Spinal cord (tissue), 10 donors: ENCODE data around the gene MCM9. TPM values are rescaled to one million over a fixed set of nuclear protein-coding genes. Genes with fewer than 3 reads are reported as not detected.

Source experiments
- DNase-seq, 6 donors: peaks; one replicate each; pipeline versions ENCODE4 v3.0.0 to v3.0.0-alpha.2; 2013 to 2015; ENCODE audit warnings: low spot score in 6 of 6, low read depth in 4 of 6
- H3K27ac ChIP-seq: one replicate; pipeline ENCODE4 v1.5.1; 2013; ENCODE audit warnings: low read depth, low read length, control low read depth
- H3K27me3 ChIP-seq: one replicate; pipeline ENCODE4 v1.6.1; 2013; ENCODE audit warnings: low read length; ENCODE audit not compliant: control insufficient read depth, insufficient read depth
- H3K36me3 ChIP-seq: one replicate; pipeline ENCODE4 v1.6.1; 2013; ENCODE audit warnings: low read length; ENCODE audit not compliant: control insufficient read depth, insufficient read depth
- H3K4me1 ChIP-seq: one replicate; pipeline ENCODE4 v1.6.1; 2013; ENCODE audit warnings: low read length; ENCODE audit not compliant: control insufficient read depth, insufficient read depth
- H3K4me3 ChIP-seq: one replicate; pipeline ENCODE4 v1.5.1; 2013; ENCODE audit warnings: low read depth, low read length, control low read depth
- H3K9me3 ChIP-seq: one replicate; pipeline ENCODE4 v1.6.1; 2013; ENCODE audit warnings: low read length; ENCODE audit not compliant: control insufficient read depth, insufficient read depth
- WGBS: methylation state at CpG from one replicate; pipeline ENCODE4 v1.1.5; 2013; ENCODE audit warnings: missing lambda C conversion rate; ENCODE audit not compliant: insufficient coverage; 5-methylcytosine and 5-hydroxymethylcytosine counted together
- polyA plus RNA-seq, 2 donors: library from polyadenylated mRNA; unstranded; fragments of 120-200 nt; gene quantifications; one replicate each; pipeline ENCODE4 v1.2.1, GENCODE V29; 2013; ENCODE audit not compliant: insufficient read length in 2 of 2
- total RNA-seq, 2 donors: library from RNA; depleted of rRNA in 1 of 2; stranded (reverse); fragments of 120-200 nt in 1 of 2; fragments of >200 nt in 1 of 2; gene quantifications; one replicate each; pipeline versions ENCODE4 v1.2.3 to v1.2.4, GENCODE V29; 2013 to 2014
- donor health status: healthy.

MCM9 gene
- total and polyA plus RNA-seq, 4 donors = 11.2 to 16.8 (median 14.5) TPM

DNA sequence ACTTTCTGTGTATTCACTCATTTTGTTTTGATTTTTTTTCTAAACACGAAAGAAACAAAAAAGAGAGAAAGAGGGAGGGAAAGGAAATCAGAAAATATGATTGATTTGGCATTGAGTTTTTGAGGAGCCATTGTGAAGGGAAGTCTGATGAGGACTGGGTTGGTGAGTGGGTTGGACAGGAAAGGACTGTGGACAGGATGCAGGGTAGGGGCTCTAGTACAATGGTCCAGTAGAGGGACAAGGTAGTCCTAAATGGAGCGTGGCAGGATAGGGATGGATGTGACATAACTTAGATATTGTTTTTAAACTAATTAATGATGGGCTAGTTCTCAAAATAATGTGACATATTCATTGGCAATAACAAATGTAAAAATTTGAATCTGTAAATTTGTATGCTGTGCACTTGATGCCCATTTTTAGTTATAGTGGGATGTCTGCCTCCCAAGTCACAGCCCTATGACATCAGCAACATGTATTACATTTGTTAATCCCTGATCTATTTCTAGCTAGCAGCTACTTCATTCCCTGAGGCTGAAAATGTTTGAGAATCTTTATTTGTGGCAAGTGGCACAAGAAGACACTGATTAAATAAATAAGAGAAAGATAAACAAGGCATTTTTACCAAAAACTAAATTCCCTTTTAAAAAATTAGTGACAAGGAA, 105.0 kb downstream of the MCM9 start:
- Histone ChIP-seq H3K4me3 (no peak overlapping the region), H3K4me1 (no peaks in the 10 kb centered on the region), H3K27ac (no peak overlapping the region), H3K27me3 (no peaks in the 10 kb centered on the region), H3K9me3 (no peaks in the 10 kb centered on the region), H3K36me3 (peaks cover 5% of the 10 kb centered on the region)
- DNase-seq = no peak
- 100% methylated on average over 1 of the region's 2 CpGs for WGBS

DNA sequence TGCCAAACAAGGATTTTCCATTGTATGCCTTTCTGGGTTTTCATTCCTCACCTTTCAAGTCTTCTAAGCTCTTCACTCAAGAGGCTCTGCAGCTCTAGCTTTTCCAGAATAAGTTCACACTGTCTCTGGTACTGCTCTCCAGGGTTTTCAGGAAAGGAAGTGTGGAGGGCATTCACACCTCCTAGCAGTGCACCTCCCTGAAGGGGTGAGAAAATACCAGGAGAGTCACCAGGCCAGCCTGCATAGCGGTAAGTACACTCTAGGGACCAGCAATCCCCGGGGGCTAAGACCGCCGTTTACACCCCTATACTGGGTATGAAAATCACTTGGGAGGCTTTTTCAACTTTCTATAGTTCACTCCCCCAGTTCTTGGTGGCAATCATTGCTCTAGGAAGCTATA, 108.9 kb downstream of the MCM9 start:
- 94% methylated on average over 3 of the region's 4 CpGs for WGBS

DNA sequence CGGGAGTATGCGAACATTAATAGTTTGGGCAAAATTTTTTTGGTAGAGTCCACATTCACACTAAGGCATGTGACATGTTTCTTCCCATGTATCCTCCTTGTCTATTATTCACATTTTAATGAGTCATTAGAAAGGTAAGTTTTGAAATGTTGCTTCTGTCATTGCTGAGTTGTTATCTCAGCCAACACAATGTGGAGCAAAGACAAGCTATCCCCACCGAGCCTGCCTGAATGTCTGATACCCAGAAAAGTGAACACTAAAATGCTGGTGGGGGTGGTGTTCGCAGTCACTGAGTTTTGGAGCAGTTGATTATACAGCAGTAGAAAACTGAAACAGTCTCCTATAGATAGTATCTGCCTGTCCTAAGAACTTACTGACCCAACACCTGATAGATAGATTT, 109.3 kb downstream of the MCM9 start:
- no peaks in the 10 kb centered on the region for H3K27me3 ChIP-seq

More for the DNA sequence above, 108.9 kb downstream of the MCM9 start:
- Histone ChIP-seq H3K27ac (no peak overlapping the region), H3K4me1 (no peaks in the 10 kb centered on the region), H3K27me3 (no peaks in the 10 kb centered on the region), H3K36me3 (peaks cover 5% of the 10 kb centered on the region), H3K4me3 (no peak overlapping the region), H3K9me3 (no peaks in the 10 kb centered on the region)
- no peak for DNase-seq

DNA sequence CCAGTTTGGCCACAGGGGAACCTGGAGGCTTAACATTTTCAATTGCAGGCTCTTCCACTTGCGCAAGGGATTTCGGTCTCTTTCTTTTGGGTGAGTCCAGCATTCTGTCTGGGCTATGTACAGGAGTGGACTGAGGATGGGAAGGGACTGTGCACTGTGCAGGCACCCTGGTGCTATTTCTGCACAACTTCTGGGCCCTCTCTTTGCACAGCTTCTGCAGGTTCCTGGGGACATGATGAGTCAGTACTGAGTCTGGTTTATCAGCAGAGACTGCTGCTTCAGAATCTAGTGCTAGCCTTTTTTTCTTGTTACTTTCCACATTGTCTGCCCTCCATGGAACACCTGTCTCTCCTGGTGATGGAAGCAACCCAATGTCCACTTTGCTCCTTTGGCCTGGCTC, 119.5 kb downstream of the MCM9 start:
- WGBS = 96% methylated on average over 2 of the region's 2 CpGs
- Histone ChIP-seq H3K4me1 (no peaks in the 10 kb centered on the region), H3K27me3 (no peaks in the 10 kb centered on the region), H3K36me3 (peaks cover 7% of the 10 kb centered on the region), H3K4me3 (no peak overlapping the region), H3K27ac (no peak overlapping the region), H3K9me3 (no peaks in the 10 kb centered on the region)
- DNase-seq = no peak

More for the DNA sequence above, 109.3 kb downstream of the MCM9 start:
- Histone ChIP-seq H3K27ac (no peak overlapping the region), H3K36me3 (peaks cover 5% of the 10 kb centered on the region), H3K9me3 (no peaks in the 10 kb centered on the region), H3K4me3 (no peak overlapping the region), H3K4me1 (no peaks in the 10 kb centered on the region)
- no peak for DNase-seq
- WGBS = 80% methylated on average over 1 of the region's 4 CpGs

- WGBS = 100% methylated on average over 1 of the region's 2 CpGs
- Histone ChIP-seq H3K27ac (no peak overlapping the region), H3K27me3 (no peaks in the 10 kb centered on the region), H3K9me3 (no peaks in the 10 kb centered on the region), H3K4me1 (no peaks in the 10 kb centered on the region), H3K4me3 (no peak overlapping the region), H3K36me3 (peaks cover 7% of the 10 kb centered on the region)
- no peak for DNase-seq
These were observed 121.2 kb downstream of the MCM9 start for GRCh38 chr6:118813775-118814174.

GRCh38 chr6:118812970-118813369, 122.0 kb downstream of the MCM9 start:
- Histone ChIP-seq H3K27ac (no peak overlapping the region), H3K9me3 (no peaks in the 10 kb centered on the region), H3K36me3 (peaks cover 7% of the 10 kb centered on the region), H3K4me1 (no peaks in the 10 kb centered on the region), H3K27me3 (no peaks in the 10 kb centered on the region), H3K4me3 (no peak overlapping the region)
- WGBS = no CpG with 5 or more reads among the region's 1 CpG
- no peak for DNase-seq

GRCh38 chr6:118810420-118811027, 124.4 kb downstream of the MCM9 start:
- Histone ChIP-seq H3K27ac (no peak overlapping the region), H3K9me3 (no peaks in the 10 kb centered on the region), H3K27me3 (no peaks in the 10 kb centered on the region), H3K4me1 (no peaks in the 10 kb centered on the region), H3K4me3 (no peak overlapping the region), H3K36me3 (peaks cover 4% of the 10 kb centered on the region)
- 97% methylated on average over 3 of the region's 4 CpGs for WGBS
- no peak for DNase-seq

GRCh38 chr6:118808793-118809638, 125.9 kb downstream of the MCM9 start:
- Histone ChIP-seq H3K36me3 (no peaks in the 10 kb centered on the region), H3K27me3 (no peaks in the 10 kb centered on the region), H3K27ac (no peak overlapping the region), H3K4me3 (no peak overlapping the region), H3K4me1 (no peaks in the 10 kb centered on the region), H3K9me3 (no peaks in the 10 kb centered on the region)
- WGBS = 91% methylated on average over 4 of the region's 5 CpGs
- DNase-seq = no peak

DNA sequence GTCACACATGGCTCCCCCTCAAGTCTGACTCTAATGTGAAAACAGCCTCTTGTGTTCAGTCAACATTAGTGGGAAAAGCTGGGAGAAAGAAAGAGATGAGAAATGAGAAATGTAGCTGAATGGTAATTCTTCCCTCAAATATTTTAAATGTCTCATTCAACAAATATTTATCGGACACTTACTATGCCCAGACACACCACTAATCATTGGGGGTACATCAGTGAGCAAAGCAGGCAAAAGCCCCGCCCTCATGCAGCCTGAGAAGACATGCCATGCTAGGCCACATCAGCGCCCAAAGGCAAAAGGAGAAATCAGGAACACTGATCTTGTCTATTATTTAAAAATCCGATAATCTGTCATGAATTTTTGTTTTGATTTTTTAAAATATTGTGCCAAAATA, 130.9 kb downstream of the MCM9 start:
- Histone ChIP-seq H3K4me1 (peaks cover 11% of the 10 kb centered on the region), H3K27ac (no peak overlapping the region), H3K4me3 (no peak overlapping the region), H3K9me3 (no peaks in the 10 kb centered on the region), H3K36me3 (no peaks in the 10 kb centered on the region), H3K27me3 (no peaks in the 10 kb centered on the region)
- DNase-seq = no peak
- WGBS = 92% methylated on average over 2 of the region's 4 CpGs
